GM12873 (cell line): ENCODE results near the gene MTHFD1L.

Experiments
- CTCF ChIP-seq: IDR thresholded peaks from 2 replicates; pipeline ENCODE4 v1.5.1; 2012; ENCODE audit warnings: low read depth, mild to moderate bottlenecking, moderate library complexity, low read length, control low read depth; ENCODE audit not compliant: insufficient read depth; ENCODE audit errors: missing control alignments

Gene MTHFD1L

GRCh38 chr6:151110576-151110905 is 245.0 kb downstream of the MTHFD1L start:
- TF ChIP-seq CTCF = no peak

GRCh38 chr6:151111670-151112069 is 246.2 kb downstream of the MTHFD1L start:
- no peak for TF ChIP-seq CTCF

- TF ChIP-seq CTCF = no peak
Measured at GRCh38 chr6:151112130-151112529, 246.6 kb downstream of the MTHFD1L start.

GRCh38 chr6:151113641-151114040 is 248.1 kb downstream of the MTHFD1L start:
- no peak for TF ChIP-seq CTCF

- no peak for TF ChIP-seq CTCF
Measured at GRCh38 chr6:151118461-151119123, 253.1 kb downstream of the MTHFD1L start.

GRCh38 chr6:151119823-151120524 is 254.5 kb downstream of the MTHFD1L start:
- no peak for TF ChIP-seq CTCF

- no peak for TF ChIP-seq CTCF
Measured at GRCh38 chr6:151121900-151122299, 256.4 kb downstream of the MTHFD1L start.
